Activated CD4-positive, alpha-beta T cell treated with anti-CD3 and anti-CD28 coated beads, Interleukin-2, amount 50 U/mL, for 1 hour (primary cell): ENCODE results near the gene RTP5.

Experiments
- DNase-seq: peaks from one replicate; pipeline ENCODE4 v3.0.0-alpha.2; 2020

The RTP5 gene

DNA sequence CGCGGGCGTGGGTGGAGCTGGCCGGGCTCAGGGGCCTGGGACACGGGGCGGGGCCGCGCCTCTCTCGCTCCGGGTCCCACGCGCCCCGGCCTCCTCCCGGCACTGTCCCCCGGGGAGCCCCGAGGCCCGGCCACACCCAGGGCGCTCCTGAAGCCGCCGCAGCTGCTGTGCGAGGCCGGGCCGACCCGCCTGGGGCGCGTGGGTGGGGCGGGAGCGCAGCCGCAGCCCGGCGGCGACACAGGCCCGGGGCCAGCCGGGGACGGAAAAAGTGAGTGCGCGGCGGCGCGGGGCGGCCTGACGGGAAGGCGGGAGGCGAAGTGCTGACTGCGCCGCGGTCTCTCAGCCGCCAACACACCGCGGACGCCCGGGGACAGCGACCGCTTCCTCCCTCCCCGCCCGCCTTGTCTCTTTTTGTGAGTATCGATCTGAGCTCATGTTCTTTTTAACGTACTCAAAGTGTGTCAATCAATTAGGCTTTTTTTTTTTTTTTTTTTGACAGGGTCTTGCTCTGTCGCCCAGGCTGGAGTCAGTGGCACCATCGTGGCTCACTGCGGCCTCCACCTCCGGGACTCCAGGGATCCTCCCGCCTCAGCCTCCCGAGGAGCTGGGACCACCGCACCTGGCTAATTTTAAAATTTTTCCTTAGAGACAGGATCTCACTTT, 25.3 kb upstream of the RTP5 start:
- peak; percentile 85 for DNase-seq

DNA sequence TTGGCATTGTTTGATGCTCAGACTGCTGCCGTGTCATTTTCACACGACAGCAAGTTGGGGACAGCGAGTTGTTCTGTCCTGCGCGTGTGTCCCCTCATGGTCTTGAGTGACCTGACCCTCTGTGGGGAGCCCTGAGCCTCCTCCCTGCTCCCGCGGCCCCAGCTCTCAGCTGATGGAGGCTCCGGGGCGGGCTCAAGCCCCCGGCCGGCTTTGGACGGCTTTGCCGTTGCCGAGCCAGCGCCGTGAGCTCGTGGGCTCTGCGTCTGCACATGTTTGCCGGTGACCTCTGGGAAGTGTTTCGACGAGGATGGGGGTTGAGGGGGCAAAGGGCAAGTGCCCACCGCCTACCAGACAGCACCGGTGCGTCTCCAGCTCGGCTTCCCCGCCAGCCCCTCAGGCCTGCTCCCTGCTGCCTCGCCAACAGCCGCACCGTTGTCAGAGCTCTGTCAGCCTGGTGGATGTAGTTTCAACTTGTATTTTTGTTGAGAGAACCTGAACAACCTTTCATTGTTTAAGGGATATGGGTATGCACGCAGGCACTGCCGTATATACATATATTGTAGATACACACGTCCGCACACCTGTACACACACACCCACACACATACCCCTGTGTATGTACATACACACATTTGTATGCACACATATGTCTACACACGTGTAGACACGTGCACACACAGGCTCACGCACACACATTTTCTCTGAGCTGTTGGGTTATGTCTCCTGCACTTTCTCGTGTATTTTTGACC, 24.5 kb upstream of the RTP5 start:
- no peak for DNase-seq

DNA sequence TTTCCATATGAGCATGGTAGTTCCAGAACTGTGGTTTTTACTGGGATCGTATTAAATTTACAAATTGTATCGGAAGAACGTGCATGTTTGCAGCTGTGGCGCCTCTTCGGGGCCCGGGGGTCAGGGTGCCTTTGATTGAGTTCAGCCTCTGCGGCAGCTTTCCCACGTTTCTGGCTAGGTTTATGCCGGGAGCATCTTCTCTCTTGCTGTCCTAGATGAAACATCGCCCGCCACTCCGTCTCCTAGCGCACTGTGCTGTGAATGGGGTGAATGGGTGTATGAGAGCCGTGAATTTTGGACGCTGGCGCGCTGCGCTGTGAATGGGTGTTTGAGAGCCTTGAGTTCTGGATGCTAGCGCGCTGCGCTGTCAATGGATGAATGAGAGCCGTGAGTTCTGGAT, 23.1 kb upstream of the RTP5 start:
- DNase-seq: no peak

- no peak for DNase-seq
Measured at GRCh38 chr2:241848761-241849615, 20.5 kb upstream of the RTP5 start.

GRCh38 chr2:241849616-241850543, 19.6 kb upstream of the RTP5 start:
- no peak for DNase-seq

- no peak for DNase-seq
Measured at GRCh38 chr2:241850544-241851324, 18.8 kb upstream of the RTP5 start.

DNA sequence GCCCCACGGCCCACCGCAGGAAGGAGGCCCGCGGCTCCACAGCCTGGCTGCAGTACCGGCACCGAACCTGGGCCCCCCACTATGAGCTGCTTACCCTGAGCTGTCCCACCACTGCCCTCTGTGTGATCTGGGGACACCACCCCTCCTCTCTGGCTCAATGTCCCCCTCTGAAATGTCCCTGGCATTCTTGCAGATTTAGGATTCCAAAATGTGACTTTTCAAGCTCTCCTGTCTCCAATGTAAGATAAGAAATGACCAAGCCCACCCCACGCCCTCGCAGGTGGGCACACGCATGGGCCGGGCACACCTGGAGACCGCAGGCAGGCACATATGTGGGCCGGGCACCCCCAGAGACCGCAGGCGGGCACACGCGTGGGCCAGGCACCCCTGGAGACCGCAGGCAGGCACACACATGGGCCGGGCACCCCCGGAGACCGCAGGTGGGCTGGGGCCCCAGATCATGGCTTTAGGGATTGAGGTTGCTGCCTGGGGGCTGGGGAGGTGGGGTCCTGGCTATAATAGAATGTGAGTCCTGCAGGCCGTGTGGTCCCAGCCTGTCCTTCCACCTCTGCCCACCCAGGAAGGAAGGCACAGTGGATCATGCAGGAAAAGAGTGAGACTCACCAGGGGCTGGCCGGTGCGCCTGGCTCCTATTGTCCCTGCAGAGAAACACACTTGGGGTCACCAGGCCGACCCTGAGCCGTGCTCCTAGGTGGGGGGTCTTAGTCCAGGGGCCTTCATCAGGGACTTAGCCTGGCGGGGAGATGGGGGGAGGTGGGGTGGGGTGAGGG, 18.0 kb upstream of the RTP5 start:
- DNase-seq: no peak

GRCh38 chr2:241852116-241852980, 17.2 kb upstream of the RTP5 start:
- no peak for DNase-seq

- DNase-seq: no peak
Measured at GRCh38 chr2:241852981-241853631, 16.4 kb upstream of the RTP5 start.

GRCh38 chr2:241853651-241854341, 15.7 kb upstream of the RTP5 start:
- DNase-seq: no peak

DNA sequence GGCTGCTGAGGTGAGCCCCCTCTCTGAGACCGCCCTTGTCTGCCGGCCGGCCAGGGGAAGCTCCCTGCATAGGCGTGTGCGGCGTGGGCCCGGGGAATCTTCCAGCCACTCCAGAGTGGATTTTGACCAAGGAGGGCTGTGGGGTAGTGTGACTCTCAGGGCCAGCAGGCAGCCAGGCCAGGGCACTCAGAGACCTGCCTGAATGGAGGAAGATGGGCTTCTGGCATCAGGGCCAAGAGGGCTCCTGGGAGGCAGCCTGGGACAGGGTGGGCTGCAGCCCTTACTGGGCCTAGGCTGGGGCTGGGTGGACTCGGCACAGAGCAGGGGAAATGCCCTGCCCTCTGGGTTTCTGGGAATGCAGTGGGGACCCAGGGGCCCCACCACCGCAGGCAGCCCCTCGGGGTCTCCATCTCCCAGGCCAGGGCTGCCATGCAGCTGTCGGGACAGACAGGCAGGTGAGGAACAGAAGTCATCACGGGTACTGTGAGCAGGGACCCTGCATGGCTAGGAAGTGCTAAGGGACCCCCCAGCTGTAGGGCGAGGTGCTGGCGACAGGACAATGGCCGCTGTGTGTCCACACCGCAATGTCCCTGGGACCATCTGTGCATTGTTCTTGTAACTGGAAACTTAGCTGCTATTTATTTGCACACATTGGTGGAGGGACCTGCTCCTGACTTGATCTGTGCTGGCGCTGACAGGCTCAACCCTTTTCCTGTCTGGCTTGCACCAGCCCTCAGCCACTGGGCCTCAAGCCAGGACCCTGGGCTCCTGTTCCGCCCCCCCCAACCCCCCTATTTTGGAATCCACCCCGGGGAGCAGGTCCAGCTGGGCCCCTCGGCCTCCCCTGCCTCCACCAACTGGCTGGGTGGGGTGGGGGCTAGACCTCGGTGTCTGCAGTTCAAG, 14.9 kb upstream of the RTP5 start:
- DNase-seq: no peak

- DNase-seq: no peak
Measured at GRCh38 chr2:241855245-241855887, 14.2 kb upstream of the RTP5 start.

DNA sequence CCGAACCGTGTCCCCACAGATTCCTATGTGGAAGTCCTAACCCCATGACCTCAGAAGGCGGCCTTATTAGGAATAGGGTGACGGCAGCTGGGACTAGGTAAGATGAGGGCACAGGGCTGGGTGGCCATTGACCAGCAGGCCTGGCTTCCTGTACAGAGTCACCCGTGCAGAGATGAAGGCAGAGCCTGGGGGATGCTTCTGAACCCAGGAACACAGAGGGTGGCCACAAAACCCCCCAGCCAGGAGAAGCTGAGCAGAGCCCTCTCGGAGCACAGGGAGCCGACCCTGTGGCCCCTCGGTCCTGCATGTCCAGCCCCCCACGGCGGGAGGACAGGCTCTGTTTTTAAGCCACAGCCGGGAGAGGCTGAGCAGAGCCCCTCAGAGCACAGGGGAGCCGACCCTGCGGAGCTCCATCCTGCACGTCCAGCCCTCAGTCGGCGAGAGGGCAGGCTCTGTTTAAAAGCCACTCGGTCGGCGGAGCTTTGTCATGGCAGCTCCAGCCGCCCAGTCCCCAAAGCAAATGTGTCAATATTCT, 13.6 kb upstream of the RTP5 start:
- DNase-seq: no peak

- DNase-seq: no peak
Measured at GRCh38 chr2:241857041-241857541, 12.4 kb upstream of the RTP5 start.

GRCh38 chr2:241857572-241858121, 11.9 kb upstream of the RTP5 start:
- DNase-seq: no peak
